Fibroblast of lung (primary cell): ENCODE results near the gene NFATC4. TPM values are rescaled to one million over a fixed set of nuclear protein-coding genes. Genes with fewer than 3 reads are reported as not detected.

Experiments
- DNase-seq, 2 donors: peaks; one replicate each; pipeline versions ENCODE4 v3.0.0 to v3.0.0-alpha.2; 2010; ENCODE audit warnings: low read depth in 2 of 2
- H2AFZ ChIP-seq: 2 replicates; pipeline ENCODE4 v1.5.1; 2012; ENCODE audit warnings: low read length, control low read depth, inconsistent platforms
- H3K27ac ChIP-seq: 2 replicates; pipeline ENCODE4 v1.5.1; 2011; ENCODE audit warnings: low read length, control low read depth; ENCODE audit not compliant: insufficient read depth
- H3K27me3 ChIP-seq: 2 replicates; pipeline ENCODE4 v1.5.1; 2011; ENCODE audit warnings: mild to moderate bottlenecking, low read length; ENCODE audit not compliant: control insufficient read depth, insufficient read depth
- H3K36me3 ChIP-seq: 2 replicates; pipeline ENCODE4 v1.5.1; 2011; ENCODE audit warnings: low read length; ENCODE audit not compliant: control insufficient read depth, insufficient read depth
- H3K4me1 ChIP-seq: 2 replicates; pipeline ENCODE4 v1.5.1; 2011; ENCODE audit warnings: low read length; ENCODE audit not compliant: control insufficient read depth, insufficient read depth; ENCODE audit errors: extremely low read depth
- H3K4me2 ChIP-seq: 2 replicates; pipeline ENCODE4 v1.5.1; 2011; ENCODE audit warnings: low read length, control low read depth; ENCODE audit not compliant: insufficient read depth; ENCODE audit errors: extremely low read depth
- H3K4me3 ChIP-seq, 4 experiments: fragments of 200-600 bp in 1 of 4; sonication (generic) in 1 of 4; replicated peaks in 1 of 4; 2 replicates each; pipeline ENCODE4 v1.5.1; 2011 to 2016; ENCODE audit warnings: low read length in 4 of 4, low read depth in 3 of 4, mild to moderate bottlenecking in 3 of 4, control low read depth in 2 of 4, inconsistent platforms in 1 of 4, mixed read lengths in 1 of 4; ENCODE audit not compliant: insufficient read depth in 1 of 4; ENCODE audit errors: control extremely low read depth in 1 of 4
- H3K79me2 ChIP-seq: 2 replicates; pipeline ENCODE4 v1.5.1; 2012; ENCODE audit warnings: mild to moderate bottlenecking, low read length, inconsistent platforms; ENCODE audit not compliant: control insufficient read depth, insufficient read depth
- H3K9ac ChIP-seq: 2 replicates; pipeline ENCODE4 v1.5.1; 2011; ENCODE audit warnings: mild to moderate bottlenecking, low read length, control low read depth; ENCODE audit not compliant: insufficient read depth
- H3K9me3 ChIP-seq: 2 replicates; pipeline ENCODE4 v1.5.1; 2012; ENCODE audit warnings: low read depth, low read length; ENCODE audit not compliant: control insufficient read depth, insufficient read depth
- H4K20me1 ChIP-seq: 2 replicates; pipeline ENCODE4 v1.5.1; 2011; ENCODE audit warnings: low read length; ENCODE audit not compliant: control insufficient read depth, insufficient read depth; ENCODE audit errors: extremely low read depth
- EZH2 ChIP-seq: IDR thresholded peaks from 2 replicates; pipeline ENCODE4 v1.5.1; 2012; ENCODE audit warnings: low read length, control low read depth, mild to moderate bottlenecking; ENCODE audit errors: missing control alignments
- polyA plus RNA-seq, 2 donors: library from polyadenylated mRNA; depleted of rRNA in 1 of 2; stranded (reverse) in 1 of 2; unstranded in 1 of 2; fragments of >200 nt; gene quantifications; 2 replicates each; pipeline ENCODE4 v1.2.1, GENCODE V29; 2011 to 2012; ENCODE audit warnings: missing spikeins in 1 of 2
- total RNA-seq: library from RNA; depleted of rRNA; stranded (reverse); fragments of >200 nt; gene quantifications from 2 replicates; pipeline ENCODE4 v1.2.1, GENCODE V29; 2014
- TF ChIP-seq, protein P1 (sequence below), 2 donors: IDR thresholded peaks in 1 of 2; conservative IDR thresholded peaks in 1 of 2; 1 replicate in 1 of 2; 2 replicates in 1 of 2; pipeline ENCODE4 v1.5.1; 2011 to 2012; ENCODE audit warnings: low read length in 2 of 2, control low read depth in 1 of 2, inconsistent platforms in 1 of 2, low read depth in 1 of 2, mild to moderate bottlenecking in 1 of 2

Gene NFATC4
- total and polyA plus RNA-seq, 2 donors (not counting 1 experiment from before 2014, with no cell fraction given), result 27.1 to 59.9 TPM

DNA sequence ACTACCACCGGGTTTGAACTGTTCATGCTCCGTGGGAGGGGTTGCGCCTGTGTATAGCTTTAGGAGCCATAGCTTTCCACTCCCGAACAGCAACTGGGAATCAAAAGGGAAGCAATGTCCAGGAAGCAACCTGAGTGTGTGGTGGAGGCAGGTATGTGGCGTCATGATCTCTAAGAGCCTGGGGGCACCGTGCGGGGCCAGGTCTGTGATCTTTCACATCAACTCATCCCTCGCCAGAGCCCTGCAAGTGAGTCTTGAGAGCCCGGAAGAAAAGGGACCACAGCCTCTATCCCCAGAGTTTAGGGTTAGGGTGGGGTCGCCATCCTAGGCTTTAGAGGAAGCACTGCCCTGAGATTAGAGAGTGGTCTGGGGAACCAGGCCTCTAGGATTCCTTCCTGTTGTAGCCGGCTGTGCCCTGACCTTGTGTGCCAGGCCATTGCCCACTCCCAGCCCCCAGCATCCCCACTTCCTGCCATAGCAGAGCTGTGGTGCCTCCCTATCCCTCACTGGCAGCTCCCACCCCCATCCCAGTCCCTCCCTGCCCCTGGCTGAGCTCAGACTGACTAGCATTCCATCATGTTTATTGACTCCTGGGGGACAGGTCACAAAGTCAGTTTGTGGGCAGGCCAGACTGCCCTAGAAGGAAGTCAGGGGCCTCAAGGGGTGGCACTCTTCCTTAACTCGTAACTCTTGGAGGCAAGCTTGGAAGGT, 32.4 kb upstream of the NFATC4 start:
- no peaks in the 10 kb centered on the region for H3K36me3 ChIP-seq
- H4K20me1 ChIP-seq, result no peaks in the 10 kb centered on the region
- TF ChIP-seq, protein P1, sequence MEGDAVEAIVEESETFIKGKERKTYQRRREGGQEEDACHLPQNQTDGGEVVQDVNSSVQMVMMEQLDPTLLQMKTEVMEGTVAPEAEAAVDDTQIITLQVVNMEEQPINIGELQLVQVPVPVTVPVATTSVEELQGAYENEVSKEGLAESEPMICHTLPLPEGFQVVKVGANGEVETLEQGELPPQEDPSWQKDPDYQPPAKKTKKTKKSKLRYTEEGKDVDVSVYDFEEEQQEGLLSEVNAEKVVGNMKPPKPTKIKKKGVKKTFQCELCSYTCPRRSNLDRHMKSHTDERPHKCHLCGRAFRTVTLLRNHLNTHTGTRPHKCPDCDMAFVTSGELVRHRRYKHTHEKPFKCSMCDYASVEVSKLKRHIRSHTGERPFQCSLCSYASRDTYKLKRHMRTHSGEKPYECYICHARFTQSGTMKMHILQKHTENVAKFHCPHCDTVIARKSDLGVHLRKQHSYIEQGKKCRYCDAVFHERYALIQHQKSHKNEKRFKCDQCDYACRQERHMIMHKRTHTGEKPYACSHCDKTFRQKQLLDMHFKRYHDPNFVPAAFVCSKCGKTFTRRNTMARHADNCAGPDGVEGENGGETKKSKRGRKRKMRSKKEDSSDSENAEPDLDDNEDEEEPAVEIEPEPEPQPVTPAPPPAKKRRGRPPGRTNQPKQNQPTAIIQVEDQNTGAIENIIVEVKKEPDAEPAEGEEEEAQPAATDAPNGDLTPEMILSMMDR (conservative IDR thresholded peaks at IDR 0.05 in 1 of 2, IDR thresholded peaks at IDR 0.05 in 1 of 2; ENCODE audit: low read depth in 1 of 2, low read length in 2 of 2), result no peak
- TF ChIP-seq EZH2, result no peak
- no peaks in the 10 kb centered on the region for H3K79me2 ChIP-seq
- H3K27me3 ChIP-seq, result peaks cover 40% of the 10 kb centered on the region
- H2AFZ ChIP-seq, result no peak overlapping the region
- no peak overlapping the region for H3K27ac ChIP-seq
- no peak overlapping the region for H3K4me2 ChIP-seq
- peaks cover 2% of the 10 kb centered on the region for H3K4me1 ChIP-seq
- no peak for DNase-seq
- H3K9ac ChIP-seq, result no peak overlapping the region
- H3K9me3 ChIP-seq, result no peaks in the 10 kb centered on the region
- H3K4me3 ChIP-seq, result no peak overlapping the region

DNA sequence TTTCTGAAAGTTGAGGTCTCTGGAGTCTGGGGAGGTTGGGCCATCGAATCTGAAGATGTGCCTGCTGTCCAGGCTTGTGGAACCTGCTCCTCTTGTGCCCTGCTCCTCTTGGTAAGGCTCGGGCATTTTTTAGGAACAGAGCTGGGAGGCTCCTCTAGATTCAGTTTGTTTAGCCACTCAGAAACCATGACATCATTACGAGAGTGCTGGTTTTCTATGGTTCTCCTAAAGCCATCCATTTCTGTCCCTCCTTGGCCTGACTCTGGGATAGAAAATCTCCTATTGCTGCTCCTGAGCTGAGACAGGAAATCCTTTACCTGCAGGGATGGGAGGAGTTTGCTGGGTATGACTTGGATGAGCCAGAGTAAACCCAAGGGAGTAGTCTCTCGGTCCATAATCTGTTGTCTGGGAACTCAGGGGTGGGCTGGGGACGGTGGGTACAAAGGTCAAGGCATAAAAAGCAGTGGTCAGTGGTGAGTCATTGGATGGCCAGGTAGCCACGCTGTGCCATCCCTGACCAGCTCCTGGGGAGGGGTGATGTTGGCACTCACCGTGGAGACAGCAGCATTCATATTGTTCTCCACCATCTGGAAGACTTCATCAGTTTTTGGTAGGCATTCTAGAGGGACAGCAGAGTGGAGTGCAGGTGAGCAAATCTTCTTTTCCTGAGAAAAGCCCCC, 30.7 kb upstream of the NFATC4 start:
- TF ChIP-seq EZH2, result no peak
- TF ChIP-seq, protein P1 (conservative IDR thresholded peaks at IDR 0.05 in 1 of 2, IDR thresholded peaks at IDR 0.05 in 1 of 2; ENCODE audit: low read depth in 1 of 2, low read length in 2 of 2), result no peak
- H3K4me3 ChIP-seq, result no peak overlapping the region
- no peaks in the 10 kb centered on the region for H3K36me3 ChIP-seq
- no peaks in the 10 kb centered on the region for H4K20me1 ChIP-seq
- no peak overlapping the region for H2AFZ ChIP-seq
- no peak overlapping the region for H3K27ac ChIP-seq
- no peaks in the 10 kb centered on the region for H3K9me3 ChIP-seq
- DNase-seq, result no peak
- no peaks in the 10 kb centered on the region for H3K79me2 ChIP-seq
- peaks cover 2% of the 10 kb centered on the region for H3K4me1 ChIP-seq
- H3K9ac ChIP-seq, result no peak overlapping the region
- H3K4me2 ChIP-seq, result no peak overlapping the region
- H3K27me3 ChIP-seq, result peaks cover 41% of the 10 kb centered on the region

DNA sequence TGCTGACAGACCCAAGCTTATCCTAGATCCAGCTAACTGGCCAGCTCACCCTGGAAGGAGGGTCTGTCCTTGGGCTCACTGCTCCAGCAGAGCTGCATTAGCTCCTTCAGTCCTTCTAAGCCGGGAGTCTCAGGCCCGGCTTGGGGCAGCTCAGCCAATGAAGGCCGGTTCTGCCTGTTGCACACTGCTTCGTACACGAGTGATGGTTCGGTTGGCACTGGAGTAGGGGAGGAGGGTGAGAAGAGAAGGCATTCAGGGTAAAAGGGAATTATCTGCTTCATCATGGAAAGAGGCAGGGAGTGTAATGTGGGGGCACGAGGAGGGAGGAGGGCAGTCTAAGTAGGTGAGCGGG, 30.2 kb upstream of the NFATC4 start:
- no peak overlapping the region for H3K4me3 ChIP-seq
- no peak overlapping the region for H3K4me2 ChIP-seq
- H3K27ac ChIP-seq, result no peak overlapping the region
- no peaks in the 10 kb centered on the region for H4K20me1 ChIP-seq
- H3K4me1 ChIP-seq, result peaks cover 2% of the 10 kb centered on the region
- no peak for TF ChIP-seq EZH2
- TF ChIP-seq, protein P1 (conservative IDR thresholded peaks at IDR 0.05 in 1 of 2, IDR thresholded peaks at IDR 0.05 in 1 of 2; ENCODE audit: low read depth in 1 of 2, low read length in 2 of 2), result no peak
- H3K36me3 ChIP-seq, result no peaks in the 10 kb centered on the region
- H3K79me2 ChIP-seq, result no peaks in the 10 kb centered on the region
- no peak overlapping the region for H2AFZ ChIP-seq
- H3K9me3 ChIP-seq, result no peaks in the 10 kb centered on the region
- no peak overlapping the region for H3K9ac ChIP-seq
- no peak for DNase-seq
- peaks cover 41% of the 10 kb centered on the region for H3K27me3 ChIP-seq
